ENCODE data around the gene MEN1.

DNA sequence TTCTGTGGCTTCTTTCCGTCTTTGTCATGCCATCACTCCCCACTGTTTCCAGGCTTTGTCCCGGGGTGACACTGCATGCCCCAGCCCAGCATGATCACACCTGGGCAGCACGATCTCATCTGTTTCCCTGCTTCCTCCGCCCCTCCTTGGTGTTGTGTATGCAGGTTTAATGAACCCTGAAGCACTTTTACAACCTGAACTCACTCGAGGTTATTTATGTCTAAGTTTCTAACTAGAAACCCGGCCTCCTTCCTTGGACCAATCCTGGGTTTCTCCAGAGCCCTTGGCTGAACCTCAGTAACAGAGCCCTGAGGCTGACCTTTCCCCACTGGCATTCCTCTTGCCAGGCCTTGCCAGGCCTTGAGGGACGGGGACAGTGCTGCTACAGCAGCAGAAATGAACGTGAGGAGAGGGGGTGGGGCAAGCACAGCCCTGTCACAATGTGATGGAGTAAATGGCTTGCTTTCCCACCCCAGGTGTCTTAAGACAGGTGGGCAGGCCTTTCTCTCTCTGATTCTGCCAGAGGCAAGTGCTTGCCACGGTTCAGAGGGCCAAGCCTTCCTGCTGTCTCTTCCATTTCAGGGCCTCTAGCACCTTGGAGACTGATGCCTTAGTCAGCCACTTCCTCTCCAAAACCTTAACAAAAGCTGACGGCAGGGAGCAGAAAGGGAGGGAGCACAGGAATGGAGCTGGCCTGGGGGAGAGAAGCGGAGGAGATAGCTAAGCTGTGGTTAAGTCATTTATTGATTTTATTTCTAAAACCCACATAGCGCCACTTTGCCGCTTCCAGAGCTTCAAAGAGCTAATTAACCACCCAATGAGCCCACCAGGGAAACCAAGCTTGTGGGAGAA is 47.5 kb downstream of the MEN1 start:
- TF ChIP-seq, protein P1, sequence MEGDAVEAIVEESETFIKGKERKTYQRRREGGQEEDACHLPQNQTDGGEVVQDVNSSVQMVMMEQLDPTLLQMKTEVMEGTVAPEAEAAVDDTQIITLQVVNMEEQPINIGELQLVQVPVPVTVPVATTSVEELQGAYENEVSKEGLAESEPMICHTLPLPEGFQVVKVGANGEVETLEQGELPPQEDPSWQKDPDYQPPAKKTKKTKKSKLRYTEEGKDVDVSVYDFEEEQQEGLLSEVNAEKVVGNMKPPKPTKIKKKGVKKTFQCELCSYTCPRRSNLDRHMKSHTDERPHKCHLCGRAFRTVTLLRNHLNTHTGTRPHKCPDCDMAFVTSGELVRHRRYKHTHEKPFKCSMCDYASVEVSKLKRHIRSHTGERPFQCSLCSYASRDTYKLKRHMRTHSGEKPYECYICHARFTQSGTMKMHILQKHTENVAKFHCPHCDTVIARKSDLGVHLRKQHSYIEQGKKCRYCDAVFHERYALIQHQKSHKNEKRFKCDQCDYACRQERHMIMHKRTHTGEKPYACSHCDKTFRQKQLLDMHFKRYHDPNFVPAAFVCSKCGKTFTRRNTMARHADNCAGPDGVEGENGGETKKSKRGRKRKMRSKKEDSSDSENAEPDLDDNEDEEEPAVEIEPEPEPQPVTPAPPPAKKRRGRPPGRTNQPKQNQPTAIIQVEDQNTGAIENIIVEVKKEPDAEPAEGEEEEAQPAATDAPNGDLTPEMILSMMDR (IDR thresholded peaks at IDR 0.05; ENCODE audit: low read length), result no peak
- no peak for TF ChIP-seq EZH2 (IDR thresholded peaks at IDR 0.05; ENCODE audit: borderline replicate concordance, low read length)

Measured in OCI-LY1 (cell line).